ENCODE data around the gene CLPSL1. TPM values are rescaled to one million over a fixed set of nuclear protein-coding genes. Genes with fewer than 3 reads are reported as not detected.

The CLPSL1 gene
- total and polyA plus RNA-seq, 2 of the 13 experiments (the other 11 are each of a cell fraction or from before 2014, with no cell fraction given) = not detected

DNA sequence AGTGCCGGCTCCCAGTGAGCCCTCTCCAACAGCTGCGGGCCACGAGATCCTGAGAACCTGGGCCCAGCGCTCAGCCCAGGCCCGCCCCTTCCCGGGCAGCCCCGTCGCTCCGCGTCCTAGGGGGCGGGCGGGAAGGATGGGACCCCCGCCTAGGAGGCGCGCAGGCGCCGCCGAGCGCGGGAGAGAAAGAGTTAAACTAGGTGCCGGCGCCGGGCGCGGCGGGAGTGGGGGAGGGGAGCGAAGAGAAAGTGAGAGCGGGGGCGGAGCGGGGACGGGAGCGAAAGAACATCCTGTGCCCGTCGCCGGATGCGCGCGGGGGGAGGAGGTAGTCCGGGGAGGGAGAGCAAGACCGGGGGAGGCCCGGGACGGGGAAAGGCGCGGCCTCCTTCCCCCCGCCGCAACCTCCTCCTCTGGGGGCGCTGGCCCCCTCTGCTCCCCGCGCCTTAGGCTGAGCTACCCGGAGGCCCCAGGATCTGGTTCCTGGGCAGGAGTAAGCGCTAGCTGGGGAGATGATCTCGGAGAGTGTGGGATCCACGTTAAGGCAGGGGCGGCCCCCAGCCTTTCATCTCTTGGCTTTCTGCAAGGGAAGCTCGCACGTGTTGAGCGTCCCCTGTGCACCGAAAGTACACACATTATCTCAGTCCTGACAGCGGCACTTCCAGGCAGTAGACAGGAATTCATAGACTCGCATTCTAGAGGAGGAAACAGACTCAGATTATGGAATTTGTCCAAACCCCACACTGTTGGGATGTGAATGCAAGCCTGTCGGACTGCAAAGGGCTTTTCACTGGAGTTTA is 48.9 kb upstream of the CLPSL1 start (continued):
- peak; percentile 78; the same call in 1 of the 2 replicates for TF ChIP-seq CBX5 (CRISPR knock-in tag; IDR thresholded peaks at IDR 0.05; ENCODE audit: borderline replicate concordance)
- TF ChIP-seq ZKSCAN1 (IDR thresholded peaks at IDR 0.05; ENCODE audit: low read length) = no peak
- TF ChIP-seq GTF3A (CRISPR knock-in tag; conservative IDR thresholded peaks at IDR 0.05) = no peak
- no peak for TF ChIP-seq ZFP36L2 (CRISPR knock-in tag; IDR thresholded peaks at IDR 0.05)
- no peak for TF ChIP-seq ZNF572 (CRISPR knock-in tag; IDR thresholded peaks at IDR 0.05)
- TF ChIP-seq SIX1 (CRISPR knock-in tag; IDR thresholded peaks at IDR 0.05; ENCODE audit: borderline replicate concordance) = 0 out of 2 replicates have a peak, but pooled peaks have one; percentile 25
- TF ChIP-seq SP4 (CRISPR knock-in tag; IDR thresholded peaks at IDR 0.05) = peak; percentile 77
- peak; percentile 53 for TF ChIP-seq POLR2AphosphoS5 (IDR thresholded peaks at IDR 0.05; ENCODE audit: low read depth, low read length)
- TF ChIP-seq ATRX (CRISPR knock-in tag; IDR thresholded peaks at IDR 0.05; ENCODE audit: borderline replicate concordance) = no peak
- peak; percentile 85 for TF ChIP-seq ELF3 (CRISPR knock-in tag; IDR thresholded peaks at IDR 0.05)
- TF ChIP-seq TFDP2 (CRISPR knock-in tag; IDR thresholded peaks at IDR 0.05) = peak; percentile 81
- TF ChIP-seq, protein P1, sequence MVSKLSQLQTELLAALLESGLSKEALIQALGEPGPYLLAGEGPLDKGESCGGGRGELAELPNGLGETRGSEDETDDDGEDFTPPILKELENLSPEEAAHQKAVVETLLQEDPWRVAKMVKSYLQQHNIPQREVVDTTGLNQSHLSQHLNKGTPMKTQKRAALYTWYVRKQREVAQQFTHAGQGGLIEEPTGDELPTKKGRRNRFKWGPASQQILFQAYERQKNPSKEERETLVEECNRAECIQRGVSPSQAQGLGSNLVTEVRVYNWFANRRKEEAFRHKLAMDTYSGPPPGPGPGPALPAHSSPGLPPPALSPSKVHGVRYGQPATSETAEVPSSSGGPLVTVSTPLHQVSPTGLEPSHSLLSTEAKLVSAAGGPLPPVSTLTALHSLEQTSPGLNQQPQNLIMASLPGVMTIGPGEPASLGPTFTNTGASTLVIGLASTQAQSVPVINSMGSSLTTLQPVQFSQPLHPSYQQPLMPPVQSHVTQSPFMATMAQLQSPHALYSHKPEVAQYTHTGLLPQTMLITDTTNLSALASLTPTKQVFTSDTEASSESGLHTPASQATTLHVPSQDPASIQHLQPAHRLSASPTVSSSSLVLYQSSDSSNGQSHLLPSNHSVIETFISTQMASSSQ (IDR thresholded peaks at IDR 0.05; ENCODE audit: low read depth) = no peak; the same call in 1 of the 2 replicates
- TF ChIP-seq, protein P1 (CRISPR knock-in tag; IDR thresholded peaks at IDR 0.05; ENCODE audit: borderline replicate concordance) = peak; percentile 75
- TF ChIP-seq POLR2AphosphoS2 (IDR thresholded peaks at IDR 0.05; ENCODE audit: low read depth, low read length) = no peak
- TF ChIP-seq ZNF432 (CRISPR knock-in tag; IDR thresholded peaks at IDR 0.05; ENCODE audit: borderline replicate concordance) = no peak
- TF ChIP-seq ZNF75D (CRISPR knock-in tag; IDR thresholded peaks at IDR 0.05; ENCODE audit: borderline replicate concordance) = peak; percentile 92; the same call in 1 of the 2 replicates
- TF ChIP-seq AHR (CRISPR knock-in tag; IDR thresholded peaks at IDR 0.05) = peak; percentile 92; the same call in 1 of the 2 replicates
- peak; percentile 80; the same call in 1 of the 2 replicates for TF ChIP-seq TAF1 (CRISPR knock-in tag; IDR thresholded peaks at IDR 0.05)
- TF ChIP-seq RCOR2 (CRISPR knock-in tag; IDR thresholded peaks at IDR 0.05) = no peak; the same call in 1 of the 2 replicates
- TF ChIP-seq ZNF747 (CRISPR knock-in tag; IDR thresholded peaks at IDR 0.05; ENCODE audit: borderline replicate concordance) = no peak
- TF ChIP-seq ZC3H4 (CRISPR knock-in tag; IDR thresholded peaks at IDR 0.05; ENCODE audit: borderline replicate concordance) = 0 out of 2 replicates have a peak, but pooled peaks have one; percentile 21
- no peak for TF ChIP-seq ATM (IDR thresholded peaks at IDR 0.05; ENCODE audit: borderline replicate concordance)
- no peak for TF ChIP-seq BRCA1 (CRISPR knock-in tag; IDR thresholded peaks at IDR 0.05)
- TF ChIP-seq, protein P2, sequence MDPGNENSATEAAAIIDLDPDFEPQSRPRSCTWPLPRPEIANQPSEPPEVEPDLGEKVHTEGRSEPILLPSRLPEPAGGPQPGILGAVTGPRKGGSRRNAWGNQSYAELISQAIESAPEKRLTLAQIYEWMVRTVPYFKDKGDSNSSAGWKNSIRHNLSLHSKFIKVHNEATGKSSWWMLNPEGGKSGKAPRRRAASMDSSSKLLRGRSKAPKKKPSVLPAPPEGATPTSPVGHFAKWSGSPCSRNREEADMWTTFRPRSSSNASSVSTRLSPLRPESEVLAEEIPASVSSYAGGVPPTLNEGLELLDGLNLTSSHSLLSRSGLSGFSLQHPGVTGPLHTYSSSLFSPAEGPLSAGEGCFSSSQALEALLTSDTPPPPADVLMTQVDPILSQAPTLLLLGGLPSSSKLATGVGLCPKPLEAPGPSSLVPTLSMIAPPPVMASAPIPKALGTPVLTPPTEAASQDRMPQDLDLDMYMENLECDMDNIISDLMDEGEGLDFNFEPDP (CRISPR knock-in tag; conservative IDR thresholded peaks at IDR 0.05) = no peak
- TF ChIP-seq ZNF737 (CRISPR knock-in tag; IDR thresholded peaks at IDR 0.05; ENCODE audit: borderline replicate concordance) = no peak
